GM23338 (cell line): Measurements from ENCODE around the gene ATP8A2. TPM values are rescaled to one million over a fixed set of nuclear protein-coding genes. Genes with fewer than 3 reads are reported as not detected.

Source experiments
- ATAC-seq: fragments of 200-7000 bp; cut with Tn5 transposase; 3 replicates; pipeline ENCODE4 v1.9.1; 2020
- DNase-seq: peaks from one replicate; pipeline ENCODE4 v3.0.0-alpha.2; 2015; ENCODE audit warnings: low spot score
- H2AFZ ChIP-seq: fragments of 200-600 bp; sonication (generic); 2 replicates; pipeline ENCODE4 v1.8.0; 2016; ENCODE audit warnings: antibody characterized with exemption, mild to moderate bottlenecking, moderate library complexity
- H3F3A ChIP-seq: fragments of 200-600 bp; sonication (generic); replicated peaks from 2 replicates; pipeline ENCODE4 v1.8.0; 2017; ENCODE audit warnings: antibody characterized with exemption, mixed run types, low read depth
- H3K27ac ChIP-seq: fragments of 200-600 bp; sonication (generic); 2 replicates; pipeline ENCODE4 v1.6.1; 2016; ENCODE audit warnings: low read depth
- H3K27me3 ChIP-seq: fragments of 200-600 bp; sonication (generic); 2 replicates; pipeline ENCODE4 v1.8.0; 2016; ENCODE audit warnings: mild to moderate bottlenecking, mixed run types, moderate library complexity; ENCODE audit not compliant: insufficient read depth
- H3K36me3 ChIP-seq: fragments of 200-600 bp; sonication (generic); 2 replicates; pipeline ENCODE4 v1.8.0; 2016; ENCODE audit warnings: mild to moderate bottlenecking; ENCODE audit not compliant: insufficient read depth
- H3K4me1 ChIP-seq: fragments of 200-600 bp; sonication (generic); 2 replicates; pipeline ENCODE4 v1.8.0; 2016; ENCODE audit warnings: mild to moderate bottlenecking, moderate library complexity; ENCODE audit not compliant: insufficient read depth
- H3K4me2 ChIP-seq: fragments of 200-600 bp; sonication (generic); 2 replicates; pipeline ENCODE4 v1.7.1; 2017; ENCODE audit warnings: mixed run types
- H3K4me3 ChIP-seq: fragments of 200-600 bp; sonication (generic); 2 replicates; pipeline ENCODE4 v1.6.1; 2016; ENCODE audit warnings: mixed run types
- H3K79me2 ChIP-seq: fragments of 200-600 bp; sonication (generic); replicated peaks from 2 replicates; pipeline ENCODE4 v1.8.0; 2017; ENCODE audit warnings: mild to moderate bottlenecking; ENCODE audit not compliant: insufficient read depth
- H3K9me2 ChIP-seq: fragments of 200-600 bp; sonication (generic); 2 replicates; pipeline ENCODE4 v1.8.0; 2017; ENCODE audit not compliant: insufficient read depth
- H4K20me1 ChIP-seq: fragments of 200-600 bp; sonication (generic); replicated peaks from 2 replicates; pipeline ENCODE4 v1.8.0; 2017; ENCODE audit warnings: mild to moderate bottlenecking; ENCODE audit not compliant: insufficient read depth
- H3K27ac Mint-ChIP-seq: 2 replicates; pipeline ENCODE4 v1.8.0; 2020; ENCODE audit warnings: inconsistent platforms, mild to moderate bottlenecking, moderate library complexity, mixed read lengths
- H3K27me3 Mint-ChIP-seq: 3 replicates; pipeline ENCODE4 v1.8.0; 2022; ENCODE audit warnings: low read depth, mild to moderate bottlenecking, moderate library complexity, mixed read lengths, inconsistent platforms; ENCODE audit not compliant: insufficient read depth, poor library complexity
- H3K36me3 Mint-ChIP-seq: 3 replicates; pipeline ENCODE4 v1.8.0; 2021; ENCODE audit warnings: low read depth, mild to moderate bottlenecking, inconsistent platforms, moderate library complexity, mixed read lengths
- H3K4me1 Mint-ChIP-seq: 3 replicates; pipeline ENCODE4 v1.8.0; 2020; ENCODE audit warnings: mild to moderate bottlenecking, inconsistent platforms, mixed read lengths
- H3K4me3 Mint-ChIP-seq: 3 replicates; pipeline ENCODE4 v1.8.0; 2021; ENCODE audit warnings: moderate library complexity, mild to moderate bottlenecking, inconsistent platforms, mixed read lengths
- H3K9me3 Mint-ChIP-seq: 3 replicates; pipeline ENCODE4 v1.8.0; 2020; ENCODE audit warnings: moderate library complexity, mild to moderate bottlenecking, inconsistent platforms, mixed read lengths
- CTCF ChIP-seq, 2 experiments: fragments of 200-600 bp in 1 of 2; sonication (generic) in 1 of 2; conservative IDR thresholded peaks; 2 replicates each; pipeline versions ENCODE4 v1.5.1 to v1.6.1; 2016 to 2017; ENCODE audit warnings: antibody characterized with exemption in 2 of 2, low read depth in 2 of 2, mild to moderate bottlenecking in 2 of 2, moderate library complexity in 1 of 2
- EZH2phosphoT487 ChIP-seq: fragments of 200-600 bp; sonication (generic); IDR thresholded peaks from one replicate; pipeline ENCODE4 v1.8.1; 2018; ENCODE audit warnings: antibody characterized with exemption; ENCODE audit not compliant: unreplicated experiment
- NANOG ChIP-seq: IDR thresholded peaks from 2 replicates; pipeline ENCODE4 v1.6.1; 2016; ENCODE audit warnings: antibody characterized with exemption, borderline replicate concordance
- REST ChIP-seq: IDR thresholded peaks from one replicate; pipeline ENCODE4 v1.6.1; 2018; ENCODE audit warnings: antibody characterized with exemption; ENCODE audit not compliant: unreplicated experiment
- polyA plus RNA-seq: library from polyadenylated mRNA; unstranded; fragments of >200 nt; fragmentation: Nextera tagmentation; extraction: Ambion mirVana; gene quantifications from 2 replicates; pipeline ENCODE4 v1.2.1, GENCODE V29; 2016
- total RNA-seq: library from RNA; depleted of rRNA; stranded (reverse); fragments of >200 nt; shearing (Covaris generic); gene quantifications from 2 replicates; pipeline ENCODE4 v1.2.3, GENCODE V29; 2014

ATP8A2 gene
- total and polyA plus RNA-seq, 2 experiments from 2014 or later, result 5.7 to 8.8 TPM

GRCh38 chr13:25727250-25727649 is 355.5 kb downstream of the ATP8A2 start (continued):
- TF ChIP-seq REST, result no peak
- no peak for TF ChIP-seq NANOG

- no peak overlapping the region for H3K27ac Mint-ChIP-seq
- Histone ChIP-seq H3K4me1 (peaks cover 12% of the 10 kb centered on the region), H2AFZ (no peak overlapping the region), H3K4me3 (no peak overlapping the region), H4K20me1 (no peaks in the 10 kb centered on the region), H3K9me2 (0 out of 2 replicates have a peak, but pooled peaks cover 5% of the 10 kb centered on the region), H3K4me2 (no peak overlapping the region), H3K79me2 (no peaks in the 10 kb centered on the region), H3K27me3 (no peaks in the 10 kb centered on the region), H3K27ac (no peak overlapping the region), H3F3A (no peaks in the 10 kb centered on the region), H3K36me3 (no peaks in the 10 kb centered on the region)
- H3K4me1 Mint-ChIP-seq, result peaks cover 24% of the 10 kb centered on the region
- TF ChIP-seq NANOG, result no peak
- peak in 1 of 2 experiments; percentile 30; a peak in 1 of 4 replicates for TF ChIP-seq CTCF (conservative IDR thresholded peaks at IDR 0.05; ENCODE audit: low read depth in 2 of 2)
- no peak overlapping the region for H3K4me3 Mint-ChIP-seq
- H3K9me3 Mint-ChIP-seq, result no peaks in the 10 kb centered on the region
- peak; percentile 55; the same call in 2 of the 3 replicates for ATAC-seq
- DNase-seq, result peak; percentile 22
- H3K27me3 Mint-ChIP-seq, result peaks cover 3% of the 10 kb centered on the region
- no peaks in the 10 kb centered on the region for H3K36me3 Mint-ChIP-seq
These were observed 356.0 kb downstream of the ATP8A2 start for GRCh38 chr13:25727810-25728209.

- no peaks in the 10 kb centered on the region for H3K79me2 ChIP-seq
- no peak; the same call in 2 of the 3 replicates for ATAC-seq
- no peaks in the 10 kb centered on the region for H3F3A ChIP-seq
- TF ChIP-seq EZH2phosphoT487, result no peak
- H3K36me3 ChIP-seq, result no peaks in the 10 kb centered on the region
- DNase-seq, result no peak
- no peaks in the 10 kb centered on the region for H3K9me2 ChIP-seq
- no peak overlapping the region for H3K4me3 Mint-ChIP-seq
- H3K4me1 ChIP-seq, result peaks cover 19% of the 10 kb centered on the region
- H3K9me3 Mint-ChIP-seq, result no peaks in the 10 kb centered on the region
- no peak overlapping the region for H3K4me2 ChIP-seq
- peaks cover 31% of the 10 kb centered on the region for H3K4me1 Mint-ChIP-seq
- peaks cover 3% of the 10 kb centered on the region for H3K27me3 Mint-ChIP-seq
- H3K27ac Mint-ChIP-seq, result no peak overlapping the region
- no peak overlapping the region for H3K27ac ChIP-seq
- no peak overlapping the region for H3K4me3 ChIP-seq
- H2AFZ ChIP-seq, result no peak overlapping the region
- H4K20me1 ChIP-seq, result no peaks in the 10 kb centered on the region
- no peaks in the 10 kb centered on the region for H3K36me3 Mint-ChIP-seq
- H3K27me3 ChIP-seq, result no peaks in the 10 kb centered on the region
These were observed 357.4 kb downstream of the ATP8A2 start for GRCh38 chr13:25729201-25729600.
